ENCODE results near the gene HSDL1.

Gene HSDL1

GRCh38 chr16:84082110-84082509 is 62.9 kb downstream of the HSDL1 start:
- no peak for DNase-seq (ENCODE audit: low read depth in 2 of 2)

GRCh38 chr16:84081446-84081989 is 63.5 kb downstream of the HSDL1 start:
- no peak for DNase-seq (ENCODE audit: low read depth in 2 of 2)

GRCh38 chr16:84080813-84081212 is 64.2 kb downstream of the HSDL1 start:
- DNase-seq (ENCODE audit: low read depth in 2 of 2), result no peak

- no peak for DNase-seq (ENCODE audit: low read depth in 2 of 2)
Measured at GRCh38 chr16:84080378-84080777, 64.6 kb downstream of the HSDL1 start.

- DNase-seq (ENCODE audit: low read depth in 2 of 2), result no peak
Measured at GRCh38 chr16:84079664-84080063, 65.3 kb downstream of the HSDL1 start.

GRCh38 chr16:84075376-84075775 is 69.6 kb downstream of the HSDL1 start:
- DNase-seq (ENCODE audit: low read depth in 2 of 2), result no peak

GRCh38 chr16:84074721-84075120 is 70.3 kb downstream of the HSDL1 start:
- no peak for DNase-seq (ENCODE audit: low read depth in 2 of 2)
